RKO (cell line): ENCODE measurements around the gene MBNL2.

Experiments used
- DNase-seq: peaks from one replicate; pipeline ENCODE4 v3.0.0-alpha.2; 2016; ENCODE audit warnings: low spot score

Gene MBNL2

DNA sequence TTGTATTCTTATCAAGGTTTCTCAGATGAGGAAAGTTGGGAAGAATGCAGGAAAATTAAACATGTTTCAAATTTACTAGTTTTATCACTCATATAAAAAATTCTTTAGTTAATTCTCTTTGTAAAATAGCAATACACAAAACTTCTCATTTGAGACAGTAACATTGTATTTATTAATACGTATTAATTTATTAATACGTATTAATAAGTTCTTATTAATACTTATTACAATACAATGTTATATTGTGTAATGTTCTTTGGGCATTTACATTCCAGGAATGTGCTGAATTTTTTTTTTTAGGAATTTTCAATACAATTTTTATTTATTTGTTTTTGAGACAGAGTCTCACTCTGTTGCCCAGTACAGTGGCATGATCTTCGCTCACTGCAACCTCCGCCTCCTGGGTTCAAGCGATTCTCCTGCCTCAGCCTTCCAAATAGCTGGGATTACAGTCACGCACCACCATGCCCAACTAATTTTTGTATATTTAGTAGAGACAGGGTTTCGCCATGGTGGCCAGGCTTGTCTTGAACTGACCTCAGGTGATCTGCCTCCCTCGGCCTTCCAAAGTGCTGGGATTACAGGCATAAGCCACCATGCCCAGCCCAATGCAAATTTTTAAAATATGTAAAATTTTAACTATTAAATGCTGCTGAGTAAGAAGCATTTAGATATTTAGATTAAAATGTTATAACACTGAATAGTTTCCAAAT, 31.6 kb downstream of the MBNL2 start:
- DNase-seq, result no peak

DNA sequence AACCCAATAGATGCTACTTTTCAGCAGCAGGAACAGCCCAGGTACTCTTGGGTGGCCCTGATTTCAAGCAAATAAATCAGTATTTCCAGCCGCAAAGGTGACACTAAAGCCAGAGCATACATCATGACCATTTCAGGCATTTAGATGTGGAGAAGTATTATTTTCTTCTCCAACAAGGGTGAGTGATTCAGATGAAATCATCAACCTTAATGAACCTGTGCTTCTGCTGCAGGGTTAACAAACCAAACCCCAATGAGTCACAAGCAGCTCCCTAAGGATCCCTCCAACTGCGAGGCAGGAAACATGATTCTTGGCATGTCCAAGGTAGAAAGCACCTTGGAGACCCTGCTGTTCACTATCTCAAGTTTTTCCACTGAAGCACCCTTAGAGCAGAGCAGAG, 32.7 kb downstream of the MBNL2 start:
- DNase-seq, result peak; percentile 15

DNA sequence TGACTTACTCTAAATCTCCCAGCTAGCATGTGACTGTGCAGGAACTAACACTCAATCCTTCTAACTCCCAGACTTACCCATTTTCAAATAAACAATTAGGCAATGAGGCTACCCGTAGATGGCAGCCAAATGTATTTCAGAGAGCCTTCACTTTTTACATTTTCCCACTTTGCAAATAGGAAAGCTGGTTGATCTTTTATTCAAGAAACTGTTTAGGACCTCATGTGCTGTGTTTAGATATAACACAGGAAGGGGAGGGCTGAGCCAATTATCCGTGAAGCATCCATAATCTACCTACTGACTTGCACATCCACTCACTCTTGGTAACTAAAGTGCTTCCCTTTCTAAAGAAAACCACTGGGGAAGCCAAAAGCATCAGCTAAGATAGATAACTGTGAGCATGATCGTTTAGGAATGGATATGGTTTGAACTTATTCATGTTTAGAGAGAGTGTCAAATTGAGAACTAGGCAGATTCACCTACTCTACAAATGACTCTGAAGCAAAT, 33.4 kb downstream of the MBNL2 start:
- DNase-seq, result no peak

DNA sequence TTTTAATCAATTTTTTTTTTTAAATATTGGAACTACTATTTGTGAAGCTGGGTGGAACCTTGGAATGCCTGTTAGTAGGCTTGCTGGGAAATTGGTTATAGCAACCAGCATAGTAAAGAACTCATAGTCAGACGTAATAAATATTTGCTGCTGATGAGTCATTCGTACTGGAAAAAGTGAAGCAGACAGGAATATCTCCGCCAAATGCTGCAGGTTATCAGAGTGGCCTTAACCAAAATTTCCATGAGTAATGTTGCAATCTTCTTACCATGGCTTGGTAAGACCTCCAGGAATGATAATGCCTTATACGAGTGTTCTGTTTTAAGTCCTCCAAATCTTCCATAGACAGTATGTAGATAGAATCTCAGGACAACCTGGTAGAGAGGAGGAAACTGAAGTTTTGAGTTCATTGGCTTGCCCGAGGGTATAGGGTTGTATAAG, 34.2 kb downstream of the MBNL2 start:
- peak; percentile 80 for DNase-seq

DNA sequence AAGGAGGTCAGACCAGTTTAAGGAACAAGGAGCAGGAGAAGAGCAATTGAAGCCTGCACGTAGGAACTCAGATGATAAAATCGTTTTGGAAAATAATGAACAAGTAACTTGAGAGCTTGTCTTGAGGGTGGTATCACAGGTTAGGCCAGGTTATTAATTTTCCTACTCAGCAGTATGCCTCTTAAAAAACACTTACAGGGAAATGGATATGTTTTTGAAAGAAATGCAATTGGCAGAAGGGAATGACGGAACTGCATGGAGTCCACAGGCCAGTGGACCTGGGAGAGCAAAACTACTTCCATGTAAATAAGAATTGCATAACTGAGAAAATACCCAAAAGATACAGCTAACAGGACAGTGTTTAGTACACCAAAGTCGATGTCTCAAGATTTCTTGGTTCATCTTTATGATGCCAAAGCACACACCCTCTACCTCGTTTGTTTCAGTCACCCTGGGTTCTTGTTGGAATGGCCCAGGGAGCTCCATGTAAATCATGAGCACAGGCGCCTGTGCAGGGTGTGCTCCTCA, 35.2 kb downstream of the MBNL2 start:
- no peak for DNase-seq

DNA sequence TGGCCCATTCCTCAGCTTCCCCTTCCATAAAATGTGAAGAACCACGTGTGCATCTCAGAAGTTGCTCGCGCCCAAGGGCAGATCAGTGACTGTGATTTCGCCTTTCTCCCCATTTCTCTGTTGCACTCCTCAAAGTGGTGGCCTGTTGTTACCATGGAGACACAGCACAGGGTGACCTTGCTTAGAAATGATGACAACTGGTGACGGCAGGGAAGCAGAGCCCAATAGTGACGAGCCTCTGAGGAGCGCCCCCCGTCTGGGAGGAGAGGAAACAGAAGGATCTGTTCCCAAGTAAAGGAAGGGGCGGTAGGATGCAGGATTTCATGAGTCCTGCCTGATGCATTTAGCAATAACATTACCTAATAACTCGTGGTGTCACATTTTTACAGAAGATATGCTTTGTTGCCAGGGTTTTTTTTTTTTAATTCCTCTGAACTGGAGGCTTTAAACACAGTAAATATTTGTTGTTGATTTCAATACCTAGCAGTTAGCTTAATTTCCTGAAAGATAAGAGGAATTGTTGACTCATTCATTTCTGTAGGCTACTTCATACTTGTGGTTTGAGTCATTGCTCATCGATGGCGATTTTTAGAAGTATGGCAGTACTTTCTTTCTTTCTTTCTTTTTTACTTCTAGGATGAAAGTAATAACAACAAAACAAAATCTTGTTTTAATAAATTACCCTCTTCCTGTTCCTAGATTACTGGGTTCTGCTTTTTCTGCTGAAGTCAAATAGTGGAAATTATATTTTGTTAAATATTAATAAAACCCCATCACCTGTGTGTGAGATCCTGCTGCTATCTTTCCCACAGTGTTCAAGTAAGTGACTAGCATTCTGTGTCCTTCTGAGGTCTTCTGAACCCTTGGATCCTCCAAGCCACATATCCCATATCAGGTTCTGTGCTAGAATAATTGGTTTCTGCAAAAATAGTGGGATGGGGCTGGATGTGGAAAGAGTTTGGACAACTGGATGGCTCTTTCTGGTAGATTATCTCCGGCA, 36.0 kb downstream of the MBNL2 start:
- peak; percentile 81 for DNase-seq

DNA sequence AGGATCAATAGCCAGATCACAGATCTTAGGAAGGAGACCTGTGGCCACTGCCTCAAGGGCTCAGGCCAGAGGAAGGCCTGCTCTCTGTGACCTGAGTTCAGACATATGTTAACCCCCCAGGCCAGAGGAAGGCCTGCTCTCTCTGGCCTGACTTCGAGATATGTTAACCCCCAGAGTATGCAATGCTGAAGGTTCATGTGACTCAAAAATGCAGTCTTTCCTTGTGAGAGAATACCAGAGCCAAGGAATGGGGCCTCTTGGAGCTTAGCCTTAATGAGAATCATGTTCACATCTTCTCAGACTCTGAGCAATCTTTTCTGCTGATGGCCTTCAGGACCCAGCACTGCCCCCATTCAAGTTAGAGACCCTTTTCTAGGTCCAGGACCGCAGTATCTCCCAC, 36.7 kb downstream of the MBNL2 start:
- DNase-seq, result no peak

DNA sequence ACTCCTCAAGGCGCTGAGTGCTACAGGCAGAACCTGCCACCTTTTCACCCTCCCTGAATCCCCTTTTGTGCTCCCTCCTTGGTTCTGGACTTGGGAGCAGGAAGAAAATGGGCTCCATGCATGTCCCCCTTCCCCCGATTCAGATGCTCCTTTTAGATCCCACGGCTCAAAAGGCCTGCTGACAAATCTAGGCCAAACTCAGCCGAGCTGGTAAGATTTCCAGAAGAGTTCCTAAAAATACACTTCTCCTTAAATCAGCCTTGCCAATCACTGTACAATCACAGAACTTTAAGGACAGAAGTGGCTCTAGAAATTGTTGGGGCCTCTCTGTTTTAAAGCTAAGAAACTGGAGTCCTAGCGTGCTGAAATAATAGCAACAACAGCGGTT, 37.3 kb downstream of the MBNL2 start:
- DNase-seq, result no peak

DNA sequence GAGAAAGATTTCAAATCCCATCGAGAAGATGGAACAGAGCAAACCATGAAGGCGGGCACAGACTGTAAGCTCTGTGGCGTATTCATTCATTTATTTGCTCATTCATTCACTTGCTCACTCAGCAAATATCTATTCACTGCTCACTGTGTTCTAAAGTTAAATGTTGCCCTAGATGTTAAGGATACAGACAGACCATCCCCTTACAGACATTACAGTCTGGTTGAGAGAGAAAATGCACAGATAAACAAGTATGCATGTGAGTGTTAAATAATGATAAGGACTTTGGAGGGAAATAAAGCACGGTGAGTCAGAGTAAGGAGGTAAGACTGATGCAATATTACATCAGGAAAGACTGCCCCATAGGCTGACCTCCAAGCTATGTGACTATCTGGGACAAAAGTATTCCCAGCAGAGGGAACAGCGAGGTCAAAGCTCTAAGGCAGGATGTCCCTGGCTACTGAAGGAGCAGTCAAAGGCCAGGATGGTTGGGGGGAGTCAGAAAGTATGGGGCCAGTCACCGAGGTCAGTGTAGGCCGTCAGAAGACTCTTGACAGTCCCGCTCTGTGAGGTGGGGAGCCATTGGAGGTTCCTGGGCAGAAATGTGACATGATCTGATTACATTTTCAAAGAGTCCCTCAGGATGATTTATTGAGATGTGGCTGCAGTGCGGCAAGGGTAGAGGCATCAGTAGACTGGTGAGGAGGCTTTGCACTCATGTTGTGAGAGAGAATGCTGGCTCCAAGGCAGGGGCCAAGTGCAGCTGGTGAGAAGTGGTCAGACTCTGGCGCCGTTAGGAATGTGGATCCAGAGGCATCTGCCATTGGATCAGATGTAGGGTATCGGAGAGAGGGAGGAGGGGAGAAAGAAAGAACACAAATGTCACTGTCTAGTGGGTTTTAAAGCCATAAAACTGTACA, 37.9 kb downstream of the MBNL2 start:
- DNase-seq, result peak; percentile 63

DNA sequence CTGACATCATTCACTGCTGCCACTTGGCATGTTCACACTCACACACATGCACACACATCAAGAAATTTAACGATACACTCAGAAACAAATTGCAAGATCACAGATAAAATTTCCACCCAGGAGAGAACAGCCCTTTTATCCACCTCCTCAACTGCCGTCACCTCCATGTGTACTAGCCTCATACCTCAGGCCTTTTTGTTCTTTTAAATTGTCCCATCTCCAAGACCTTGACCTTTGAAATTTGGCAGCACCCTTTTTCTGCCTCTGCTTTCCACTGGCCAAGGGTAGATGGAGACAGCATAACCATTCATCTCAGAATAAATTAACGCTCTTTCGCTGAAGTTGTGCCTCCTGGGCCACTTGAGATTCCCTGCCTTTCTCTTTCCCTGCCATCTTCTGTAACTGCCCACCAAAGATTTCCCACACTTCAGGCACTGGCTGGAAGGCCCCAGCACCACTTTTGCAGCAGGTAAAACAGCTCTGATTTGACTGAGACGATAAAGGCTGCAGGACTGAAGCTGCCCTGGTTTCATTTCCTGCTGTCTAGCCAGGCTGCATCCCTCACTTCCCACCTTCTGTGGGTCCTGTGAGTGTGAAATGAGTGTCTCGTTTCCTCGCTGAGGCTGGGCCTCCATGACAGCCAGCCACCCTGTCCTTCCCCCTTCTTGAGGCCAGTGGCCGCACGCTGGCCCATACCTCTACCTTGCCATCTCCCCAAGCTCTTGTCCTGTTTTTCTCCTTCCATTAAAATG, 39.3 kb downstream of the MBNL2 start:
- no peak for DNase-seq

DNA sequence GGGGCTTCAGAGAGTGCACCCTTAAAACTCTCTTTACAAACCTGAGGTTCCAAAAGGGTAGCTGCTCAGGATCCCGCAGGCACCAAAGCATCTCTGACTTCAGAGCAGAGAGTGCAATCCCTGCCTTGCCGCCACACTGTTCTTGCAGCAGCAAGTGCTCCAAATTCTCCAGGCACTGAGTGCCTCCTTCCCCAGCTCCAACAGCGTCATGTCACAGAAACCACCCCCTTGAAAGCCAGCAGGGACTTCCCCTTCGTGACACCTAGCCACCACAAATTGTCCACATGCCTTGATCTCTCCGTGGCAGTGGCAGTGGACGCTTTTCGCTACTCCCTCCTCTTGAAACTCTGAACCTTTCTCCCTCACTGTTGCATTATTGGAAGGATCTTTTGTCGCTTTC, 39.9 kb downstream of the MBNL2 start:
- no peak for DNase-seq

DNA sequence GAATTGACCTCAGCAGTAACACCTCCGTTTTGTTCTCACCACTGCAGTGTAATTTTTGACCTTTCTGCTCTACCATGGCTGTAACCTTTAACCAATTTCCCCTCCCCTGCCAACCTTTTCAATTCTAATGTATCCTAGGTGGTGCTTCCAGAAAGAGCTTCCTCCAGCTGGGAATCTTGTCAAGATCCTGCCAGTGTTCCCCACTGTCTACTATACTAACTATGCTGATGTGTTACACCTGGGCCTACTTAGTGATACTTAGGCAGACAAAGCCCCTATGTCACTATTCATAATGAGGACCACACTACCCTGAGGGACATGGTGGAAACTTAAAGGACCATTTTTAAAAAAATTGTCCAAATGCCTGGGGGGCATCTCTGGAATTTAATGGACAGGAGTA, 41.0 kb downstream of the MBNL2 start:
- DNase-seq, result no peak

DNA sequence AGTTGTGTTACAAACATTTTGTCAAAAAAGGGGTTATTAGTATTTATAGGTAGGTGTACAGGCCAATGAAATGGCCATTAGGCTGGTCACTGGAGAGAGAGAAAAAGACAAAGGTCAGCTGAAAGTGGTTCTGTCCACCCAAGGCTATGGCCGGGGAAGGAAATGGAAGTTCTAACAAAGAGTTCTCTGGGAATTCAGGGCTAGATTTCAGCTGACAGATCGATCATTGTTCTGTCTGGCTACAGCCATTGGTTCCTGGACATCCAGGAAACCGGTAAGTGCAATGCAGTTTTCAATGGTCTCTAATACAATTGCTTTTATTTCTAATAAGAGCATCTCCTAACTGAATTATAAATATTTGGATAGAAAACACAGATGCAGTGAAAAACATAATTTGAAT, 42.5 kb downstream of the MBNL2 start:
- DNase-seq, result no peak

DNA sequence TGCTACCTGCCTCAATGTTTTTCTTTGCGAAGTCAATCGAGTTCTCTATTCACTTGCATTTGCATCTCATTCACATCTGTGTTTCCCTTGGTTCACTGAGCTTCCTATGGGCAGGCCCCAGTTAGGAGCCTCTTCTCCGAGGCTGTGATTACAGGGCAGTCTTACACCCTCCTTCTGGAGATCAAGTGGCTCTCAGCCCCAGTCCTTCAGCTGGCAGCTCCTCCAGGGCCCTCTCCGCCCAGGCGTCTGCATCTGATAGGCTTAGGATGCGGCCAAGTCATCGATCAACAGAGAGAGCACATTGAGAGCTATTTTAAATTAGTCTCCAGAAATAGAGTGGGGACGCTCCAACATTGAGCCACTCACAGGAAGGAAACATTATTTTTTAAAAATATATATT, 44.2 kb downstream of the MBNL2 start:
- DNase-seq, result no peak

DNA sequence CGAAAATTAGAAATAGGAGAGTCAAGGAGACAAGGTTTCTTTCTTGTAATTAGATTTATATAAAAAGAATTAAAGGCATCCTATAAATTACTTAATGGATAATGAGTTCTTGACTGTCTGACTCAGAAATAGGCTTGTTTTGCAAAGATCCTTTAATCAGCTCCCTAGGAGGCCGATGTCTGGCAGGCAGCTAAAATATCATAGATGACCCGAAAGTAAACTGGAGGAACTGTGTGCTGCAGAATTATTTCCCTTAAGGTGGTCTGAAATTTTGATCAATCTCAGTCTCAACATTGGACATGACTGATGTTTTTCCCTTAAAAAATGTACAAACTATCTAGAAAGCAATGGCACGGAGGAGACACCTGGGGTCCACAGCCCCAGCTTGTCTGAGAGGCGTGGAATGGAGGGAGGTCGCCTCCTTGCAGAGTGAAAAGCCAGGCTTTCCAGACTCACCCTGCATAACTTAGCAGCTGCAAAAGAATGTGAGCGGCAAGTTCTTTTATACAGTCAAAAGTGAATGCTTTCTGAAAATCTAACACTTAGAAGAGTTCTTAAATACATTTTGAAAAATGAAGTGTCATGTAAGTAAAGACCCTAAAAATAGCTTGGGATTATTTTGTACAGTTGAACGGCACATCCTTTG, 44.8 kb downstream of the MBNL2 start:
- DNase-seq, result no peak

DNA sequence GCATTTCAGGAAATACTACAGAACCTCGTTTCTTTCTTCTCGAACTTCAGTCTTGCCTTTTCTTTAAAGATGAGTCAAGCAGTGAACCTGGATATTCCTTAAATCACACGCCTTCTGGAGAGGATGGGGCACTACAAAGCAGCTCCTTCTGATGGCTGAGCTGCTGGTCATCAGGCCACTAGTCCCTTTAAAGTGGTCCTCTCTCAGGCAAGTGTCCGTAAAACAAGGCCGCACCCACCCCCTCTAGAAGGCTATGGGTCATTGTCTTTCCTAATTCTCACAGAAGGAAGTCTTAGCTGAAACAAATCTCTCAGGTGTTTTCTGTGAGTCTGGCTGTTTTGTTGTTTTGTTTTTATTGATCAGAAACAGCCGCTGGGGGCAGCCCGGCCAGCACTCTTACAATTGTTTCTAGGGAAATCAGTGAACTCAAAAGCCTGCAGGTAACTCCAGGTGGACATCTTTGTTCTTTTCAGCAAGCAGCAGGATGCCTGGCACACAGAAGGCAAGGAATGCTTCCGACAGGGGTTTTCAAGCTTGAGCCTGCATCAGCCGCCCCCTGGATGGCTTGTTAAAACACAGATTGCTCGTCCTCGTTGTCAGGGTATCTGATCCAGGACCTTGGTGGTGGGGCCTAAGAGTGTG, 45.4 kb downstream of the MBNL2 start:
- no peak for DNase-seq

DNA sequence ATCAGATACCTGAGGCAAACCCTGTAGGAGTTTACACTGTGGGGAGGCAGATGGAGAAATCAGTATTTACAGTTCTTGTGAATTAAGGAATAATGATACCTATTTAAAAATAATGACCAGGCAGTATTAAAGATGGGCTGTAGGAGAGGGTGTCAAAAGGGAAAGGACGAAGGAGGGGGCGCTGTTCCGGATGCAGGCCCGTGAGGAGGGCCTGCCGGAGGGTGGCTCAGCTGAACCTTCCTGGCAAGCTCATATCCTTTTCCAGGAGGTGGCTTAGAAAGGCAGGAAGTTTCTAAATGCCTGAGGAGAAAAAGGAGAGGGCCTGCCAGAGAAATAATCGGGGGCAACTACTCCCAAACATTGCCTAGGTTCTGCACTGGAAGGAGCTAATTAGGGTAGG, 46.6 kb downstream of the MBNL2 start:
- no peak for DNase-seq

DNA sequence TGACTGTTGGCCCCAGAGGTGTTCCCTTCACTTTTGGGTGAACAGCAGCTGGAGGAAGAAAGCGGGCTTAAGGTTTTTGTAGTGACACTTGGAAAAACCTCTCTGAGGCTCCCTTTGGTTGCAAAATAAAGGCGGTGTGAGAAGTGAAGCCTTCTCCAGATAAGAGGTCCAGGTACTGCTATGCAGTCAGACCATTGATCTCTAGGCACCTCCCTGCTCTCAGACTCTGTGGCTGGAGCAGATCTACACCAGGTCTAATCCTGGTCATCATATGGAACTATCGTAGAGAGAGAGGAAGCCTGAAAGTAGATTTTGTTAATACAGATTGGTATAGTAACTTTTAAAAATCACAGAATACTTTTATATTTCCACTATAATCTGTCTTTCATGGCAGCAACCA, 47.5 kb downstream of the MBNL2 start:
- no peak for DNase-seq

DNA sequence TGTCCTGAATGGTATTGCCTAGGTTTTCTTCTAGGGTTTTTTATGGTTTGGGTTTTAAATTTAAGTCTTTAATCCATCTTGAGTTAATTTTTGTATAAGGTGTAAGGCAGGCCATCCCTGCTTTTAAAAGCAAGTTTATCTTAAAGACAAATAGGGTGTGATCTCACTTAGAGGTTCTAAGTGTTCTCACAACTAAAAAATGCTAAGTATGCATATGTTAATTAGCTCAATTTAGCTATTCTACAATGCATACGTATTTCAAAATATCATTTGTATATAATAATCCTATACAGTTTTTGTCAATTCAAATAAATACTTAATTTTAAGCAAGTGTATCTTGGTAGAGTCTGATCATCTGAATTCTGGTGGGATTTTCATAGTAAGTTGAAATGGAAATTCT, 50.4 kb downstream of the MBNL2 start:
- no peak for DNase-seq

DNA sequence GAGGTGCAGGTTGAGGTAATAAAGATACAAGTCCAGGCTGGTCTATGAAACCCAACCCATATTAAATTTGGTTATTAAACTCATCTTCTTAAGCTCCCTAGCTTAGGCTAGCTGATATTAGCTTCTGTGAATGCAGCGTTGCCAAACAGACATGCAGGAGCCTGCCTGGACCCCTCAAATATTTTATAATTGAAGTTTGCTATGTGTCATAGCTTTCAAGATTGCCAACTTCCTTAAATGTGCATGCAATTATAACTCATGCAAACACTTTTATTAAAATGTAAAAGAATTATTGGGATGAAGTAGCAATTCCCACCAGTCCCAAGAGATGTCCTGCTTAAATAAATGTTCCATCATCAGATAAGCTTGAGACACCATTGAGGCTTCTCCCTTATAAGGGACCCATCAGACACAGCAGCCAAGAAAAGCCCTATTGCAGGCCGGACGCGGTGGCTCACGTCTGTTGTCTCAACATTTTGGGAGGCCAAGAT, 51.3 kb downstream of the MBNL2 start:
- no peak for DNase-seq
